CD14-positive monocyte (primary cell): Measurements from ENCODE around the gene HBZ. TPM values are rescaled to one million over a fixed set of nuclear protein-coding genes. Genes with fewer than 3 reads are reported as not detected.

Experiments
- DNase-seq, 3 donors: peaks; one replicate each; pipeline ENCODE4 v3.0.0-alpha.2; 2011 to 2022
- H2AFZ ChIP-seq: 2 replicates; pipeline ENCODE4 v1.6.0; 2012; ENCODE audit warnings: mild to moderate bottlenecking, low read depth, low read length, inconsistent platforms; ENCODE audit not compliant: insufficient read depth, poor library complexity, severe bottlenecking
- H3K27ac ChIP-seq, 2 donors: 1 replicate in 1 of 2; 2 replicates in 1 of 2; pipeline ENCODE4 v1.5.1; 2012 to 2013; ENCODE audit warnings: low read length in 2 of 2, control low read depth in 1 of 2, inconsistent platforms in 1 of 2, low read depth in 1 of 2, mild to moderate bottlenecking in 1 of 2
- H3K27me3 ChIP-seq, 2 donors: one replicate each; pipeline versions ENCODE4 v1.6.0 to v1.6.1; 2011 to 2013; ENCODE audit warnings: low read length in 2 of 2; ENCODE audit not compliant: control insufficient read depth in 2 of 2, insufficient read depth in 2 of 2
- H3K36me3 ChIP-seq, 2 donors: replicated peaks in 1 of 2; 1 replicate in 1 of 2; 2 replicates in 1 of 2; pipeline versions ENCODE4 v1.5.1 to v1.6.1; 2012 to 2013; ENCODE audit warnings: low read length in 2 of 2, control low read depth in 1 of 2, inconsistent platforms in 1 of 2, mild to moderate bottlenecking in 1 of 2; ENCODE audit not compliant: insufficient read depth in 2 of 2, control insufficient read depth in 1 of 2
- H3K4me1 ChIP-seq, 2 donors: 1 replicate in 1 of 2; 2 replicates in 1 of 2; pipeline versions ENCODE4 v1.5.1 to v1.6.1; 2012 to 2013; ENCODE audit warnings: low read length in 2 of 2, control low read depth in 1 of 2, inconsistent platforms in 1 of 2, mild to moderate bottlenecking in 1 of 2, moderate library complexity in 1 of 2; ENCODE audit not compliant: insufficient read depth in 2 of 2, control insufficient read depth in 1 of 2
- H3K4me2 ChIP-seq: replicated peaks from 2 replicates; pipeline ENCODE3; 2012; ENCODE audit warnings: low read length, moderate library complexity, mild to moderate bottlenecking; ENCODE audit not compliant: poor library complexity, severe bottlenecking; ENCODE audit errors: extremely low read depth
- H3K4me3 ChIP-seq, 3 experiments: fragments of 200-600 bp in 1 of 3; sonication (generic) in 1 of 3; replicated peaks in 1 of 3; 1 replicate in 2 of 3; 2 replicates in 1 of 3; pipeline ENCODE4 v1.5.1; 2011 to 2013; ENCODE audit warnings: low read length in 3 of 3, mild to moderate bottlenecking in 3 of 3, control low read depth in 2 of 3, low read depth in 2 of 3, inconsistent platforms in 1 of 3, moderate library complexity in 1 of 3
- H3K79me2 ChIP-seq: 2 replicates; pipeline ENCODE4 v1.6.0; 2012; ENCODE audit warnings: mild to moderate bottlenecking, control low read depth, inconsistent platforms, low read length, moderate library complexity; ENCODE audit not compliant: insufficient read depth
- H3K9ac ChIP-seq: 2 replicates; pipeline ENCODE4 v1.6.0; 2017; ENCODE audit warnings: low read length, mild to moderate bottlenecking; ENCODE audit not compliant: insufficient read depth, poor library complexity, severe bottlenecking
- H3K9me3 ChIP-seq, 2 donors: replicated peaks in 1 of 2; 1 replicate in 1 of 2; 2 replicates in 1 of 2; pipeline versions ENCODE4 v1.5.1 to v1.6.1; 2012 to 2013; ENCODE audit warnings: low read length in 2 of 2, control low read depth in 1 of 2; ENCODE audit not compliant: control insufficient read depth in 1 of 2, insufficient read depth in 1 of 2
- H4K20me1 ChIP-seq: 2 replicates; pipeline ENCODE4 v1.6.0; 2012; ENCODE audit warnings: mild to moderate bottlenecking, low read length, control low read depth, moderate library complexity; ENCODE audit not compliant: insufficient read depth
- H3K27ac Mint-ChIP-seq, 7 donors: one replicate each; pipeline ENCODE4 v1.8.0; 2020; ENCODE audit warnings: mild to moderate bottlenecking in 7 of 7, mixed read lengths in 7 of 7, moderate library complexity in 6 of 7, inconsistent platforms in 2 of 7
- H3K27me3 Mint-ChIP-seq, 3 donors: one replicate each; pipeline ENCODE4 v1.8.0; 2021 to 2022; ENCODE audit warnings: low read depth in 3 of 3, mild to moderate bottlenecking in 3 of 3, mixed read lengths in 3 of 3, moderate library complexity in 3 of 3, inconsistent platforms in 1 of 3
- H3K36me3 Mint-ChIP-seq, 2 donors: one replicate each; pipeline ENCODE4 v1.8.0; 2020; ENCODE audit warnings: mixed read lengths in 2 of 2, inconsistent platforms in 1 of 2, mild to moderate bottlenecking in 1 of 2
- H3K4me1 Mint-ChIP-seq: one replicate; pipeline ENCODE4 v1.8.0; 2020; ENCODE audit warnings: mild to moderate bottlenecking, mixed read lengths
- H3K4me3 Mint-ChIP-seq, 2 donors: one replicate each; pipeline ENCODE4 v1.8.0; 2020; ENCODE audit warnings: mild to moderate bottlenecking in 2 of 2, mixed read lengths in 2 of 2, moderate library complexity in 1 of 2
- H3K9me3 Mint-ChIP-seq, 7 donors: one replicate each; pipeline ENCODE4 v1.8.0; 2020 to 2022; ENCODE audit warnings: mixed read lengths in 7 of 7, mild to moderate bottlenecking in 6 of 7, moderate library complexity in 6 of 7, inconsistent platforms in 2 of 7
- CTCF ChIP-seq: fragments of 200-600 bp; IDR thresholded peaks from one replicate; pipeline ENCODE4 v1.8.0; 2022; ENCODE audit warnings: antibody characterized with exemption, mild to moderate bottlenecking
- WGBS: methylation state at CpG from one replicate; pipeline ENCODE4 v1.1.5; 2013; ENCODE audit warnings: missing lambda C conversion rate; ENCODE audit not compliant: insufficient coverage; 5-methylcytosine and 5-hydroxymethylcytosine counted together
- intact Hi-C, 2 donors: fragments of 100-400 bp; cut with micrococcal nuclease; formaldehyde crosslinking; loops; one replicate each; pipeline versions ENCODE4 v1.15.0 to v1.15.1; 2023
- polyA plus RNA-seq, 3 donors: library from polyadenylated mRNA; depleted of rRNA in 1 of 3; unstranded in 2 of 3; stranded (reverse) in 1 of 3; fragments of 300-500 nt in 2 of 3; fragments of >200 nt in 1 of 3; fragmentation: Illumina TruSeq in 2 of 3; gene quantifications; 1 replicate in 2 of 3; 2 replicates in 1 of 3; pipeline ENCODE4 v1.2.3, GENCODE V29; 2012 to 2021

Gene HBZ
- polyA plus RNA-seq, 3 donors = not detected

- H3K4me2 ChIP-seq = no peak overlapping the region
- H3K27me3 ChIP-seq = no peaks in the 10 kb centered on the region
- no peak overlapping the region for H3K9ac ChIP-seq
- Mint-ChIP-seq H3K4me3 (no peak overlapping the region), H3K27ac (no peak overlapping the region), H3K4me1 (no peaks in the 10 kb centered on the region), H3K9me3 (no peaks in the 10 kb centered on the region), H3K36me3 (peaks cover 39 to 54% of the 10 kb centered on the region in 2 donors), H3K27me3 (no peaks in the 10 kb centered on the region)
- no peak for DNase-seq
- no peaks in the 10 kb centered on the region for H3K4me1 ChIP-seq
- no peaks in the 10 kb centered on the region for H4K20me1 ChIP-seq
- intact Hi-C loops = no loop called here
- no peak overlapping the region for H3K4me3 ChIP-seq
- no peak for TF ChIP-seq CTCF
- no peaks in the 10 kb centered on the region for H3K9me3 ChIP-seq
- no peaks in the 10 kb centered on the region for H3K79me2 ChIP-seq
- WGBS = 95% methylated on average over 4 of the region's 5 CpGs
- H2AFZ ChIP-seq = no peak overlapping the region
- H3K27ac ChIP-seq = no peak overlapping the region
- H3K36me3 ChIP-seq = peaks cover 2 to 21% of the 10 kb centered on the region in 2 donors
These were observed 33.1 kb upstream of the HBZ start for GRCh38 chr16:119295-119694.

- Histone ChIP-seq H3K4me1 (no peaks in the 10 kb centered on the region), H4K20me1 (no peaks in the 10 kb centered on the region), H3K27ac (no peak overlapping the region), H2AFZ (no peak overlapping the region), H3K9me3 (no peaks in the 10 kb centered on the region), H3K27me3 (no peaks in the 10 kb centered on the region), H3K4me2 (no peak overlapping the region), H3K4me3 (no peak overlapping the region), H3K9ac (no peak overlapping the region), H3K79me2 (no peaks in the 10 kb centered on the region), H3K36me3 (peaks cover 2 to 26% of the 10 kb centered on the region in 2 donors)
- no peak for DNase-seq
- intact Hi-C loops = no loop called here
- TF ChIP-seq CTCF = no peak
- H3K36me3 Mint-ChIP-seq = peaks cover 38 to 57% of the 10 kb centered on the region in 2 donors
- peak overlapping the region in 3 of 7 donors; percentile 6 to 50 (median 9) for H3K27ac Mint-ChIP-seq
- H3K9me3 Mint-ChIP-seq = no peaks in the 10 kb centered on the region
- H3K4me1 Mint-ChIP-seq = no peaks in the 10 kb centered on the region
- no peak overlapping the region for H3K4me3 Mint-ChIP-seq
- WGBS = 40% methylated on average over 1 of the region's 3 CpGs
- H3K27me3 Mint-ChIP-seq = no peaks in the 10 kb centered on the region
These were observed 32.5 kb upstream of the HBZ start for GRCh38 chr16:119835-120491.
